ENCODE measurements around the gene FFAR3.
"Not testable (repeated sequence)": the region's sequence is repeated elsewhere in the genome, so short reads cannot be mapped to it uniquely, and the experiment has no call there.

FFAR3 gene

GRCh38 chr19:35378356-35378755, 20.1 kb downstream of the FFAR3 start:
- no peak for DNase-seq

- DNase-seq = not testable (repeated sequence)
Observed at GRCh38 chr19:35379545-35379944, 21.3 kb downstream of the FFAR3 start.

- no peak for DNase-seq
Observed at GRCh38 chr19:35379992-35380391, 21.7 kb downstream of the FFAR3 start.

- DNase-seq = no peak
Observed at GRCh38 chr19:35380450-35381124, 22.3 kb downstream of the FFAR3 start.

GRCh38 chr19:35381318-35381717, 23.1 kb downstream of the FFAR3 start:
- DNase-seq = no peak

- no peak for DNase-seq
Observed at GRCh38 chr19:35381926-35382325, 23.7 kb downstream of the FFAR3 start.

GRCh38 chr19:35383536-35383935, 25.3 kb downstream of the FFAR3 start:
- no peak for DNase-seq

- DNase-seq = no peak
Observed at GRCh38 chr19:35388277-35389054, 30.2 kb downstream of the FFAR3 start.

GRCh38 chr19:35389192-35389861, 31.1 kb downstream of the FFAR3 start:
- no peak for DNase-seq

- no peak for DNase-seq
Observed at GRCh38 chr19:35392742-35393715, 34.8 kb downstream of the FFAR3 start.

- no peak for DNase-seq
Observed at GRCh38 chr19:35395382-35396199, 37.3 kb downstream of the FFAR3 start.

GRCh38 chr19:35396240-35396885, 38.1 kb downstream of the FFAR3 start:
- no peak for DNase-seq

GRCh38 chr19:35397064-35397463, 38.8 kb downstream of the FFAR3 start:
- DNase-seq = no peak

- no peak for DNase-seq
Observed at GRCh38 chr19:35398570-35398969, 40.3 kb downstream of the FFAR3 start.

GRCh38 chr19:35399231-35399630, 41.0 kb downstream of the FFAR3 start:
- DNase-seq = no peak

GRCh38 chr19:35399948-35400772, 41.9 kb downstream of the FFAR3 start:
- DNase-seq = no peak

- DNase-seq = no peak
Observed at GRCh38 chr19:35400773-35401100, 42.5 kb downstream of the FFAR3 start.

- DNase-seq = not testable (repeated sequence)
Observed at GRCh38 chr19:35401416-35401815, 43.2 kb downstream of the FFAR3 start.

GRCh38 chr19:35403116-35403760, 45.0 kb downstream of the FFAR3 start:
- no peak for DNase-seq

Data from NCI-H1417 treated with DMSO at 0.1 percent for 48 hours (cell line).